Panc1 (cell line): ENCODE measurements around the gene MRPL2. TPM values are rescaled to one million over a fixed set of nuclear protein-coding genes. Genes with fewer than 3 reads are reported as not detected.

Source experiments
- ATAC-seq: fragments of 200-7000 bp; cut with Tn5 transposase; 2 replicates; pipeline ENCODE4 v1.9.1; 2020; ENCODE audit warnings: mild to moderate bottlenecking, moderate library complexity
- BruUV-seq: library from RNA; stranded (reverse); fragments of 400-500 nt; replicated peaks from 2 replicates; lab custom pipeline; 2021; lab: Mats Ljungman, UMichigan
- CTCF ChIA-PET: fragments of 300-600 bp; sonication (Branson Sonifier 250); formaldehyde crosslinking; loops from one replicate; lab custom pipeline; 2022; ENCODE audit warnings: antibody characterized with exemption; lab: Charles Lee
- POLR2A ChIA-PET: fragments of 300-600 bp; sonication (Branson Sonifier 250); formaldehyde crosslinking; loops from one replicate; lab custom pipeline; 2022; ENCODE audit warnings: antibody characterized with exemption; lab: Charles Lee
- DNase-seq: peaks from one replicate; pipeline ENCODE4 v3.0.0-alpha.2; 2010; ENCODE audit warnings: low read depth, low spot score
- H3K27ac ChIP-seq: 2 replicates; pipeline ENCODE4 v1.5.1; 2011; ENCODE audit warnings: mild to moderate bottlenecking, low read length, inconsistent platforms
- H3K27me3 ChIP-seq: fragments of 200-500 bp; sonication (Bioruptor generic); 2 replicates; pipeline ENCODE4 v1.6.0; 2014; ENCODE audit warnings: low read length, inconsistent platforms; ENCODE audit not compliant: control insufficient read depth, insufficient read depth
- H3K36me3 ChIP-seq: fragments of 200-500 bp; sonication (Bioruptor generic); 2 replicates; pipeline ENCODE4 v1.5.1; 2014; ENCODE audit warnings: inconsistent platforms, mild to moderate bottlenecking, low read length, moderate library complexity; ENCODE audit not compliant: control insufficient read depth, insufficient read depth
- H3K4me1 ChIP-seq: 2 replicates; pipeline ENCODE4 v1.5.1; 2011; ENCODE audit warnings: inconsistent platforms, mild to moderate bottlenecking, low read length, moderate library complexity; ENCODE audit not compliant: control insufficient read depth, insufficient read depth
- H3K4me3 ChIP-seq, 2 experiments: 2 replicates each; pipeline ENCODE4 v1.5.1; 2011 to 2012; ENCODE audit warnings: low read depth in 2 of 2, low read length in 2 of 2, mild to moderate bottlenecking in 2 of 2, inconsistent platforms in 1 of 2, moderate library complexity in 1 of 2
- H3K9me3 ChIP-seq: fragments of 200-500 bp; sonication (Bioruptor generic); 2 replicates; pipeline ENCODE4 v1.5.1; 2014; ENCODE audit warnings: low read depth, mild to moderate bottlenecking, inconsistent platforms, low read length, moderate library complexity; ENCODE audit not compliant: control insufficient read depth, insufficient read depth
- POLR2AphosphoS5 ChIP-seq: IDR thresholded peaks from 2 replicates; pipeline ENCODE4 v1.6.1; 2012; ENCODE audit warnings: mild to moderate bottlenecking, low read depth, low read length, moderate library complexity
- SIN3A ChIP-seq: IDR thresholded peaks from 2 replicates; pipeline ENCODE4 v1.6.1; 2012; ENCODE audit warnings: low read depth, mild to moderate bottlenecking, low read length, moderate library complexity, borderline replicate concordance; ENCODE audit not compliant: insufficient read depth
- TCF7L2 ChIP-seq: IDR thresholded peaks from 2 replicates; pipeline ENCODE4 v1.6.1; 2011; ENCODE audit warnings: mild to moderate bottlenecking, low read depth, low read length, inconsistent platforms
- in situ Hi-C: cut with HindIII; loops from 2 replicates; pipeline ENCODE4 v1.10.0; 2016; ENCODE audit warnings: low sequenced_read_pairs, low pct_unique_long_range_greater_than_20kb
- intact Hi-C: fragments of 100-400 bp; cut with micrococcal nuclease; formaldehyde crosslinking; loops from one replicate; pipeline ENCODE4 v1.10.0; 2022; ENCODE audit not compliant: unreplicated experiment
- total RNA-seq: library from RNA; stranded (reverse); gene quantifications from one replicate; pipeline ENCODE4 v1.2.1, GENCODE V29; 2021; ENCODE audit not compliant: unreplicated experiment
- TF ChIP-seq, protein P1 (sequence below), 2 experiments: IDR thresholded peaks; 2 replicates each; pipeline ENCODE4 v1.6.1; 2011 to 2012; ENCODE audit warnings: low read depth in 2 of 2, control low read depth in 1 of 2, low read length in 1 of 2, mild to moderate bottlenecking in 1 of 2, moderate library complexity in 1 of 2; ENCODE audit not compliant: insufficient read depth in 1 of 2
- TF ChIP-seq, protein P2 (sequence below): fragments of 450-650 bp; IDR thresholded peaks from 2 replicates; pipeline ENCODE4 v1.5.1; 2017; ENCODE audit warnings: mild to moderate bottlenecking

Gene MRPL2
- total RNA-seq, 1 experiment from 2014 or later: 65.6 TPM

DNA sequence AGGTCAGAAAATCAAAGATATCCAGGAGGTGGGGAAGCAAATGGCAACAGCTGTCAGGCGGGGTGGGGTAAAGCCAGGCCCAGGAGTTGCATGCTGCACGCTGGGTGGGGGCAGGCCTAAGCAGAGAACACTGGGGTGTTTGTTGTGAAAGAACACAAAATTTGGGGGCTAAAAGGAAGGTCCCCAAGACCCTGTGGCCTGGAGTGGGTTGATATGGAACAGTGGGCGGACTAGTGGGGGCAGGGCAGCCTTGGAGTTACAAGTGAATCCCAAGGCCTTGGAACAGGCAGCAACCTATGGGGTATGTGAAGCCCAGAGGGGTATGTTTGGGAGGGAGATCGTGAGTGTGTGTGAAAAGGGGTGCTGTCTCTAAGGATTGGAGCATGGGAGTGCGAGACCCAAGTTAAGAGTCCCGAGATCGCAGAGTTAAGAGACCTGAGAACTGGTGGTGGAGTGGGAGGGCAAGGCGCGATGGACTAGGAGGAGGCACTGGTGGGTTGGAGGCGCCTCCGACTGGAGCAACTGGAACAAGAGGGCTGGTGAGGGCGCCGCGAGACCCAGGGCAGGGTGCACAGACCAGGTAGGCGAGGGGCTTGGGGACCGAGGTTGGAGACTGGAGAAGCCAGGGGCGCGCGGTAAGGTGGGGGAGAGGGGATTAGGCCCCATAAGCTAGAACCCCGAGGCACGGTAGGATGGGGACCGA lies 6.2 kb downstream of the MRPL2 start:
- Histone ChIP-seq H3K4me3 (peak overlapping the region; percentile 67 to 73), H3K4me1 (peaks cover 18% of the 10 kb centered on the region), H3K27me3 (no peaks in the 10 kb centered on the region), H3K36me3 (no peaks in the 10 kb centered on the region; the same call in 1 of the 2 replicates), H3K27ac (peak overlapping the region; percentile 84), H3K9me3 (no peaks in the 10 kb centered on the region)
- TF ChIP-seq, protein P1, sequence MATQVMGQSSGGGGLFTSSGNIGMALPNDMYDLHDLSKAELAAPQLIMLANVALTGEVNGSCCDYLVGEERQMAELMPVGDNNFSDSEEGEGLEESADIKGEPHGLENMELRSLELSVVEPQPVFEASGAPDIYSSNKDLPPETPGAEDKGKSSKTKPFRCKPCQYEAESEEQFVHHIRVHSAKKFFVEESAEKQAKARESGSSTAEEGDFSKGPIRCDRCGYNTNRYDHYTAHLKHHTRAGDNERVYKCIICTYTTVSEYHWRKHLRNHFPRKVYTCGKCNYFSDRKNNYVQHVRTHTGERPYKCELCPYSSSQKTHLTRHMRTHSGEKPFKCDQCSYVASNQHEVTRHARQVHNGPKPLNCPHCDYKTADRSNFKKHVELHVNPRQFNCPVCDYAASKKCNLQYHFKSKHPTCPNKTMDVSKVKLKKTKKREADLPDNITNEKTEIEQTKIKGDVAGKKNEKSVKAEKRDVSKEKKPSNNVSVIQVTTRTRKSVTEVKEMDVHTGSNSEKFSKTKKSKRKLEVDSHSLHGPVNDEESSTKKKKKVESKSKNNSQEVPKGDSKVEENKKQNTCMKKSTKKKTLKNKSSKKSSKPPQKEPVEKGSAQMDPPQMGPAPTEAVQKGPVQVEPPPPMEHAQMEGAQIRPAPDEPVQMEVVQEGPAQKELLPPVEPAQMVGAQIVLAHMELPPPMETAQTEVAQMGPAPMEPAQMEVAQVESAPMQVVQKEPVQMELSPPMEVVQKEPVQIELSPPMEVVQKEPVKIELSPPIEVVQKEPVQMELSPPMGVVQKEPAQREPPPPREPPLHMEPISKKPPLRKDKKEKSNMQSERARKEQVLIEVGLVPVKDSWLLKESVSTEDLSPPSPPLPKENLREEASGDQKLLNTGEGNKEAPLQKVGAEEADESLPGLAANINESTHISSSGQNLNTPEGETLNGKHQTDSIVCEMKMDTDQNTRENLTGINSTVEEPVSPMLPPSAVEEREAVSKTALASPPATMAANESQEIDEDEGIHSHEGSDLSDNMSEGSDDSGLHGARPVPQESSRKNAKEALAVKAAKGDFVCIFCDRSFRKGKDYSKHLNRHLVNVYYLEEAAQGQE (IDR thresholded peaks at IDR 0.05; ENCODE audit: insufficient read depth in 1 of 2, low read depth in 2 of 2, low read length in 1 of 2): no peak
- no peak for TF ChIP-seq POLR2AphosphoS5
- TF ChIP-seq, protein P2, sequence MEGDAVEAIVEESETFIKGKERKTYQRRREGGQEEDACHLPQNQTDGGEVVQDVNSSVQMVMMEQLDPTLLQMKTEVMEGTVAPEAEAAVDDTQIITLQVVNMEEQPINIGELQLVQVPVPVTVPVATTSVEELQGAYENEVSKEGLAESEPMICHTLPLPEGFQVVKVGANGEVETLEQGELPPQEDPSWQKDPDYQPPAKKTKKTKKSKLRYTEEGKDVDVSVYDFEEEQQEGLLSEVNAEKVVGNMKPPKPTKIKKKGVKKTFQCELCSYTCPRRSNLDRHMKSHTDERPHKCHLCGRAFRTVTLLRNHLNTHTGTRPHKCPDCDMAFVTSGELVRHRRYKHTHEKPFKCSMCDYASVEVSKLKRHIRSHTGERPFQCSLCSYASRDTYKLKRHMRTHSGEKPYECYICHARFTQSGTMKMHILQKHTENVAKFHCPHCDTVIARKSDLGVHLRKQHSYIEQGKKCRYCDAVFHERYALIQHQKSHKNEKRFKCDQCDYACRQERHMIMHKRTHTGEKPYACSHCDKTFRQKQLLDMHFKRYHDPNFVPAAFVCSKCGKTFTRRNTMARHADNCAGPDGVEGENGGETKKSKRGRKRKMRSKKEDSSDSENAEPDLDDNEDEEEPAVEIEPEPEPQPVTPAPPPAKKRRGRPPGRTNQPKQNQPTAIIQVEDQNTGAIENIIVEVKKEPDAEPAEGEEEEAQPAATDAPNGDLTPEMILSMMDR: no peak
- TF ChIP-seq SIN3A: no peak
- no peak for TF ChIP-seq TCF7L2
- in situ Hi-C loops (no loop called here), intact Hi-C loops (no loop called here)
- ATAC-seq (peak; percentile 55), DNase-seq (no peak)
- ChIA-PET CTCF (no interaction called here), POLR2A (interaction anchor here (0.5 kb wide), 1 partner anchor 20 kb away, joined by 5 read pairs; no protein-coding TSS in a partner anchor)
- no TSS peak for BruUV-seq

DNA sequence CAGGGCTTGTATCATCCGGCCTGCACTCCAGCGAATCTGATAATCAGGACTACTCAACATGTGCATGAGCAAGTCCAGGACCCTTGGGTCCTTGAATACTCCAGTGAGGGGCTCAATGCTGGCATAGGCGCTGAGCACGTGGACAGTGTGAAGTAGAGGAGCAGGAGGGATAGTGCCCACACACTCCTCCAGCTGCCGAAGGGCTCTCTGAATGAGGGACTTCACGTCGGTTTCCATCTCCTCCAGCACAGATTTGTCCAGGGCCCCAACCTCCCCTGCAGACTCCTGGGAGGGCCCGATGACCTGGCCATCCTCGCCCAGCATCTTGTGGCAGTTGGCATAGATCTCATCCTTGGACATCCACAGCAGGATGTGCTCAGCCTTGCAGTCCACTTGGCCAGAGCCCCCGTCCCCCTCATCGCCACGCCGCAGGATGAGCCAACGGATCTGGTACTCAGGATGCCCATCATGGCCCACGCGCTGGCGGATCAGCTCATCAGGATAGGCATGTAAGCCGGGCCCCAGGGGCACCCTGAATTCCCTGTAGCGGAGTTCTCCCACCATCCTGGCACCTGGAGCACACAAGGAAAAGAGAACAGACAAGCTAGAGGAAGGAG lies 6.9 kb downstream of the MRPL2 start:
- intact Hi-C loops (no loop called here), in situ Hi-C loops (no loop called here)
- POLR2A ChIA-PET: no interaction called here
- Histone ChIP-seq H3K36me3 (no peaks in the 10 kb centered on the region; the same call in 1 of the 2 replicates), H3K4me1 (peaks cover 17% of the 10 kb centered on the region), H3K27me3 (no peaks in the 10 kb centered on the region), H3K4me3 (peak overlapping the region; percentile 67 to 73), H3K9me3 (no peaks in the 10 kb centered on the region), H3K27ac (peak overlapping the region; percentile 84)
- DNase-seq: no peak
- CTCF ChIA-PET: no interaction called here
- no TSS peak for BruUV-seq
- ATAC-seq: no peak
- TF ChIP-seq SIN3A (no peak), POLR2AphosphoS5 (no peak), TCF7L2 (no peak)
- TF ChIP-seq, protein P1 (IDR thresholded peaks at IDR 0.05; ENCODE audit: insufficient read depth in 1 of 2, low read depth in 2 of 2, low read length in 1 of 2): no peak
- TF ChIP-seq, protein P2: no peak
